Measurements from ENCODE around the gene TGIF1. TPM values are rescaled to one million over a fixed set of nuclear protein-coding genes. Genes with fewer than 3 reads are reported as not detected.

TGIF1 gene
- total RNA-seq, 6 experiments from 2014 or later = 11.3 to 41.4 (median 22.3) TPM

GRCh38 chr18:3420919-3421279 lies 29.1 kb upstream of the TGIF1 start:
- intact Hi-C loops (cut with DNase I) = no loop called here
- no peak overlapping the region for H3K27ac ChIP-seq
- H3K9me3 ChIP-seq = no peaks in the 10 kb centered on the region
- H3K36me3 ChIP-seq = no peaks in the 10 kb centered on the region
- no peak overlapping the region for H3K4me3 ChIP-seq
- no peak for TF ChIP-seq POLR2A (IDR thresholded peaks at IDR 0.05)
- TF ChIP-seq CTCF (IDR thresholded peaks at IDR 0.05) = no peak
- 100% methylated on average over 2 of the region's 2 CpGs for WGBS (ENCODE audit: insufficient coverage, low coverage, low lambda C conversion rate, missing lambda C conversion rate)
- ATAC-seq = no peak
- DNase-seq = no peak
- no peaks in the 10 kb centered on the region for H3K4me1 ChIP-seq
- no peaks in the 10 kb centered on the region for H3K27me3 ChIP-seq

- Histone ChIP-seq H3K4me3 (no peak overlapping the region), H3K4me1 (no peaks in the 10 kb centered on the region), H3K27me3 (no peaks in the 10 kb centered on the region), H3K27ac (no peak overlapping the region), H3K9me3 (no peaks in the 10 kb centered on the region), H3K36me3 (no peaks in the 10 kb centered on the region)
- ATAC-seq (no peak), DNase-seq (no peak)
- no peak for TF ChIP-seq POLR2A (IDR thresholded peaks at IDR 0.05)
- TF ChIP-seq CTCF (IDR thresholded peaks at IDR 0.05) = no peak
- intact Hi-C loops (cut with DNase I) = no loop called here
- WGBS (ENCODE audit: insufficient coverage, low coverage, low lambda C conversion rate, missing lambda C conversion rate) = 80% methylated on average over 1 of the region's 10 CpGs
Observed at GRCh38 chr18:3422905-3423304, 27.1 kb upstream of the TGIF1 start.

GRCh38 chr18:3424280-3424890 lies 25.6 kb upstream of the TGIF1 start:
- no peak overlapping the region for H3K27ac ChIP-seq
- intact Hi-C loops (cut with DNase I) = no loop called here
- no peaks in the 10 kb centered on the region for H3K27me3 ChIP-seq
- 64% methylated on average over 3 of the region's 3 CpGs for WGBS (ENCODE audit: insufficient coverage, low coverage, low lambda C conversion rate, missing lambda C conversion rate)
- DNase-seq (no peak), ATAC-seq (peak in 1 of 4 donors; percentile 64)
- H3K36me3 ChIP-seq = no peaks in the 10 kb centered on the region
- no peaks in the 10 kb centered on the region for H3K4me1 ChIP-seq
- TF ChIP-seq POLR2A (IDR thresholded peaks at IDR 0.05) = no peak
- no peak for TF ChIP-seq CTCF (IDR thresholded peaks at IDR 0.05)
- H3K9me3 ChIP-seq = no peaks in the 10 kb centered on the region
- no peak overlapping the region for H3K4me3 ChIP-seq

GRCh38 chr18:3425030-3425429 lies 24.9 kb upstream of the TGIF1 start:
- WGBS (ENCODE audit: insufficient coverage, low coverage, low lambda C conversion rate, missing lambda C conversion rate) = 92% methylated on average over 3 of the region's 3 CpGs
- Histone ChIP-seq H3K4me1 (no peaks in the 10 kb centered on the region), H3K27me3 (no peaks in the 10 kb centered on the region), H3K9me3 (no peaks in the 10 kb centered on the region), H3K4me3 (no peak overlapping the region), H3K27ac (no peak overlapping the region), H3K36me3 (no peaks in the 10 kb centered on the region)
- no peak for ATAC-seq
- TF ChIP-seq POLR2A (IDR thresholded peaks at IDR 0.05) (no peak), CTCF (IDR thresholded peaks at IDR 0.05) (no peak)
- DNase-seq = no peak
- intact Hi-C loops (cut with DNase I) = no loop called here

- intact Hi-C loops (cut with DNase I) = no loop called here
- no peak overlapping the region for H3K4me3 ChIP-seq
- 94% methylated on average over 4 of the region's 6 CpGs for WGBS (ENCODE audit: insufficient coverage, low coverage, low lambda C conversion rate, missing lambda C conversion rate)
- no peak overlapping the region for H3K27ac ChIP-seq
- H3K27me3 ChIP-seq = no peaks in the 10 kb centered on the region
- H3K4me1 ChIP-seq = no peaks in the 10 kb centered on the region
- H3K36me3 ChIP-seq = no peaks in the 10 kb centered on the region
- TF ChIP-seq CTCF (IDR thresholded peaks at IDR 0.05) (no peak), POLR2A (IDR thresholded peaks at IDR 0.05) (no peak)
- no peaks in the 10 kb centered on the region for H3K9me3 ChIP-seq
- DNase-seq (no peak), ATAC-seq (no peak)
Observed at GRCh38 chr18:3425446-3425845, 24.5 kb upstream of the TGIF1 start.

Data from right lobe of liver (tissue), 6 donors.